H1 (cell line): ENCODE measurements around the gene CISD1. TPM values are rescaled to one million over a fixed set of nuclear protein-coding genes. Genes with fewer than 3 reads are reported as not detected.

Experiments
- CTCF ChIA-PET: fragments of 300-600 bp; sonication (Branson Sonifier 250); formaldehyde crosslinking; loops from one replicate; lab custom pipeline; 2021; ENCODE audit not compliant: partially characterized antibody; lab: Charles Lee
- POLR2A ChIA-PET: fragments of 300-600 bp; sonication (Branson Sonifier 250); formaldehyde crosslinking; loops from one replicate; lab custom pipeline; 2021; ENCODE audit warnings: inconsistent platforms; ENCODE audit not compliant: partially characterized antibody; lab: Charles Lee
- DNase-seq, 2 experiments: peaks; one replicate each; pipeline versions ENCODE4 v3.0.0 to v3.0.0-alpha.2; 2010 to 2022; ENCODE audit warnings: low spot score in 2 of 2, low read depth in 1 of 2, mixed read lengths in 1 of 2
- FAIRE-seq: peaks from 2 replicates; lab custom pipeline; 2011; peaks lifted over from hg19 to GRCh38; lab: Jason Lieb, UNC
- H2AFZ ChIP-seq: 2 replicates; pipeline ENCODE4 v1.8.1; 2012; ENCODE audit warnings: low read length, inconsistent platforms
- H2AK5ac ChIP-seq: 2 replicates; pipeline ENCODE4 v1.6.1; 2013; ENCODE audit warnings: low read depth, low read length
- H2BK120ac ChIP-seq: replicated peaks from 2 replicates; pipeline ENCODE3; 2013; ENCODE audit warnings: low read depth, low read length, inconsistent platforms
- H2BK12ac ChIP-seq: 2 replicates; pipeline ENCODE4 v1.6.1; 2013; ENCODE audit warnings: low read depth, low read length
- H2BK15ac ChIP-seq: 2 replicates; pipeline ENCODE4 v1.6.1; 2013; ENCODE audit warnings: low read length
- H2BK20ac ChIP-seq: 2 replicates; pipeline ENCODE4 v1.6.1; 2013; ENCODE audit warnings: low read length
- H2BK5ac ChIP-seq: 2 replicates; pipeline ENCODE4 v1.6.1; 2013; ENCODE audit warnings: low read depth, low read length
- H3K14ac ChIP-seq: 2 replicates; pipeline ENCODE4 v1.6.1; 2013; ENCODE audit warnings: inconsistent platforms; ENCODE audit not compliant: insufficient read length
- H3K18ac ChIP-seq: 2 replicates; pipeline ENCODE4 v1.6.1; 2013; ENCODE audit warnings: low read length; ENCODE audit errors: extremely low read depth
- H3K23ac ChIP-seq: 2 replicates; pipeline ENCODE4 v1.6.1; 2013; ENCODE audit warnings: inconsistent platforms; ENCODE audit not compliant: insufficient read length
- H3K23me2 ChIP-seq: 2 replicates; pipeline ENCODE4 v1.6.1; 2013; ENCODE audit warnings: low read depth, low read length
- H3K27ac ChIP-seq: 2 replicates; pipeline ENCODE4 v1.6.1; 2011; ENCODE audit warnings: low read depth, low read length, inconsistent platforms
- H3K27me3 ChIP-seq, 4 experiments: replicated peaks in 1 of 4; 1 replicate in 1 of 4; 2 replicates in 3 of 4; pipeline versions ENCODE4 v1.6.1 to v1.8.1; 2011 to 2013; ENCODE audit warnings: low read length in 3 of 4, mild to moderate bottlenecking in 3 of 4, inconsistent platforms in 2 of 4, mixed read lengths in 2 of 4, moderate library complexity in 1 of 4; ENCODE audit not compliant: control insufficient read depth in 3 of 4, insufficient read depth in 3 of 4; ENCODE audit errors: extremely low read depth in 1 of 4
- H3K36me3 ChIP-seq, 4 experiments: 2 replicates each; pipeline versions ENCODE4 v1.6.1 to v1.8.1; 2011 to 2013; ENCODE audit warnings: mild to moderate bottlenecking in 4 of 4, low read length in 3 of 4, moderate library complexity in 2 of 4, control low read depth in 1 of 4, inconsistent platforms in 1 of 4; ENCODE audit not compliant: insufficient read depth in 4 of 4, control insufficient read depth in 2 of 4
- H3K4ac ChIP-seq: replicated peaks from 2 replicates; pipeline ENCODE3; 2013; ENCODE audit warnings: low read length, low read depth, mixed read lengths, inconsistent platforms; ENCODE audit not compliant: insufficient read length
- H3K4me1 ChIP-seq, 4 experiments: replicated peaks in 1 of 4; 1 replicate in 1 of 4; 2 replicates in 3 of 4; pipeline versions ENCODE4 v1.6.1 to v1.8.1; 2011 to 2013; ENCODE audit warnings: low read length in 3 of 4, inconsistent platforms in 2 of 4, mixed read lengths in 1 of 4; ENCODE audit not compliant: insufficient read depth in 4 of 4, control insufficient read depth in 3 of 4
- H3K4me2 ChIP-seq, 2 experiments: 2 replicates each; pipeline versions ENCODE4 v1.6.1 to v1.8.1; 2011 to 2013; ENCODE audit warnings: low read depth in 2 of 2, low read length in 2 of 2, control low read depth in 1 of 2, inconsistent platforms in 1 of 2, mild to moderate bottlenecking in 1 of 2; ENCODE audit not compliant: insufficient read depth in 1 of 2
- H3K4me3 ChIP-seq, 4 experiments: fragments of 200-600, 300-600 bp in 1 of 4; sonication (generic), shearing (Covaris generic), sonication (Bioruptor Twin) in 1 of 4; 2 replicates each; pipeline versions ENCODE4 v1.5.1 to v1.8.1; 2011 to 2016; ENCODE audit warnings: low read length in 4 of 4, low read depth in 3 of 4, control low read depth in 2 of 4, inconsistent platforms in 2 of 4, mild to moderate bottlenecking in 2 of 4, mixed read lengths in 1 of 4, moderate library complexity in 1 of 4; ENCODE audit not compliant: insufficient read depth in 2 of 4; ENCODE audit errors: extremely low read depth in 1 of 4
- H3K56ac ChIP-seq: replicated peaks from 2 replicates; pipeline ENCODE3; 2013; ENCODE audit warnings: low read depth, mild to moderate bottlenecking, mixed read lengths, low read length, inconsistent platforms; ENCODE audit not compliant: insufficient read length
- H3K79me1 ChIP-seq: 2 replicates; pipeline ENCODE4 v1.6.1; 2013; ENCODE audit warnings: low read depth, low read length, control low read depth
- H3K79me2 ChIP-seq, 2 experiments: 2 replicates each; pipeline versions ENCODE4 v1.6.1 to v1.8.1; 2012 to 2013; ENCODE audit warnings: low read length in 2 of 2, mild to moderate bottlenecking in 2 of 2, inconsistent platforms in 1 of 2; ENCODE audit not compliant: insufficient read depth in 2 of 2, control insufficient read depth in 1 of 2
- H3K9ac ChIP-seq, 4 experiments: replicated peaks in 1 of 4; 1 replicate in 1 of 4; 2 replicates in 3 of 4; pipeline versions ENCODE4 v1.6.1 to v1.8.1; 2011 to 2013; ENCODE audit warnings: low read depth in 3 of 4, low read length in 3 of 4, control low read depth in 2 of 4, mild to moderate bottlenecking in 2 of 4, moderate library complexity in 2 of 4, inconsistent platforms in 1 of 4; ENCODE audit errors: extremely low read depth in 1 of 4
- H3K9me3 ChIP-seq, 2 experiments: 2 replicates each; pipeline versions ENCODE4 v1.6.1 to v1.8.1; 2012 to 2013; ENCODE audit warnings: mild to moderate bottlenecking in 2 of 2, moderate library complexity in 2 of 2, control low read depth in 1 of 2, inconsistent platforms in 1 of 2, low read depth in 1 of 2, low read length in 1 of 2, mixed read lengths in 1 of 2; ENCODE audit not compliant: insufficient read depth in 2 of 2
- H4K20me1 ChIP-seq, 2 experiments: replicated peaks in 1 of 2; 2 replicates each; pipeline versions ENCODE3 to v1.8.1; 2011 to 2013; ENCODE audit warnings: inconsistent platforms in 2 of 2, low read length in 2 of 2, mild to moderate bottlenecking in 1 of 2; ENCODE audit not compliant: insufficient read depth in 2 of 2, control insufficient read depth in 1 of 2
- H4K5ac ChIP-seq: 2 replicates; pipeline ENCODE4 v1.6.1; 2013; ENCODE audit warnings: low read length, low read depth, mixed read lengths, inconsistent platforms; ENCODE audit not compliant: insufficient read length
- H4K8ac ChIP-seq: 2 replicates; pipeline ENCODE4 v1.8.0; 2013; ENCODE audit warnings: mild to moderate bottlenecking, moderate library complexity, low read length, inconsistent platforms; ENCODE audit not compliant: insufficient read depth; ENCODE audit errors: extremely low read depth
- H4K91ac ChIP-seq: replicated peaks from 2 replicates; pipeline ENCODE3; 2013; ENCODE audit warnings: low read length, mixed read lengths, inconsistent platforms; ENCODE audit not compliant: insufficient read length
- PHF8 ChIP-seq: fragments of 200-600 bp; sonication (generic); conservative IDR thresholded peaks from 2 replicates; pipeline ENCODE4 v1.7.1; 2012; ENCODE audit warnings: low read depth, mild to moderate bottlenecking, inconsistent platforms, low read length, moderate library complexity
- SUZ12 ChIP-seq: fragments of 200-600 bp; sonication (generic); IDR thresholded peaks from 2 replicates; pipeline ENCODE4 v1.6.1; 2012; ENCODE audit warnings: mild to moderate bottlenecking, inconsistent platforms, low read length, moderate library complexity, mixed read lengths
- WGBS, 2 experiments: shearing (Covaris generic) in 1 of 2; methylation state at CpG; one replicate each; pipeline versions ENCODE4 v1.1.6 to v1.1.7; 2013 to 2015; ENCODE audit warnings: low lambda C conversion rate in 2 of 2, mixed read lengths in 2 of 2, inconsistent platforms in 1 of 2, low coverage in 1 of 2, missing lambda C conversion rate in 1 of 2; ENCODE audit not compliant: insufficient replicate concordance in 2 of 2, insufficient coverage in 1 of 2, insufficient read length in 1 of 2; ENCODE audit errors: extremely low coverage in 1 of 2, missing lambda C conversion rate in 1 of 2; 5-methylcytosine and 5-hydroxymethylcytosine counted together
- polyA plus RNA-seq, 7 experiments: library from polyadenylated mRNA; depleted of rRNA in 3 of 7; stranded (reverse) in 5 of 7; unstranded in 2 of 7; fragments of >200 nt in 5 of 7; fragments of 200-250 nt in 2 of 7; gene quantifications; 1 replicate in 5 of 7; 2 replicates in 1 of 7; 4 replicates in 1 of 7; pipeline versions ENCODE4 v1.2.1 to v1.2.3, GENCODE V29; 2011 to 2013; ENCODE audit warnings: missing spikeins in 2 of 7, mixed read lengths in 2 of 7
- total RNA-seq: library from RNA; stranded (reverse); fragmentation: NEBNext Ultra II Directional; extraction: Animal tissue kit (Norgen Biotek cat#: 25700); gene quantifications from 2 replicates; pipeline ENCODE4 v1.2.1, GENCODE V29; 2021

CISD1 gene
- total and polyA plus RNA-seq, 2 of the 8 experiments (the other 6 are each of a cell fraction or from before 2014, with no cell fraction given), result 22.6 to 43.2 TPM

- no peak overlapping the region for H2BK12ac ChIP-seq
- no peak overlapping the region for H3K4me2 ChIP-seq
- no peak overlapping the region for H4K5ac ChIP-seq
- no peak overlapping the region for H3K18ac ChIP-seq
- H2BK15ac ChIP-seq, result no peak overlapping the region
- peaks cover 0 to 7% (median 4%) of the 10 kb centered on the region in 4 experiments; a peak in 2 of 7 replicates for H3K4me1 ChIP-seq
- H3K4me3 ChIP-seq, result no peak overlapping the region
- H3K9ac ChIP-seq, result no peak overlapping the region
- H3K14ac ChIP-seq, result no peak overlapping the region
- no peak overlapping the region for H4K8ac ChIP-seq
- no peak overlapping the region for H2AK5ac ChIP-seq
- H3K4ac ChIP-seq, result no peak overlapping the region
- peaks cover 5 to 20% of the 10 kb centered on the region in 2 experiments; a peak in 1 of 4 replicates for H3K9me3 ChIP-seq
- no peak overlapping the region for H3K23ac ChIP-seq
- POLR2A ChIA-PET, result interaction anchor here (0.7 to 1.3 kb wide), 2 partner anchors 10 to 51 kb away, joined by 3 to 5 read pairs; no protein-coding TSS in a partner anchor
- TF ChIP-seq PHF8 (no peak), SUZ12 (no peak)
- H3K27ac ChIP-seq, result no peak overlapping the region
- H4K91ac ChIP-seq, result no peak overlapping the region
- H3K36me3 ChIP-seq, result peaks cover 0 to 5% (median 0%) of the 10 kb centered on the region in 4 experiments; a peak in 1 of 8 replicates
- no peaks in the 10 kb centered on the region for H4K20me1 ChIP-seq
- no peaks in the 10 kb centered on the region for H3K23me2 ChIP-seq
- H2AFZ ChIP-seq, result no peak overlapping the region
- no peak overlapping the region for H2BK5ac ChIP-seq
- peaks cover 0 to 8% of the 10 kb centered on the region in 2 experiments; a peak in 2 of 4 replicates for H3K79me2 ChIP-seq
- CTCF ChIA-PET, result interaction anchor here (1.1 kb wide), 1 partner anchor 89 kb away, joined by 3 read pairs; no protein-coding TSS in a partner anchor
- H3K79me1 ChIP-seq, result no peaks in the 10 kb centered on the region
- H3K27me3 ChIP-seq, result no peaks in the 10 kb centered on the region
- 79% methylated on average over 4 of the region's 4 CpGs; no CpG with 5 or more reads in 1 of the 2 experiments for WGBS, 2 experiments
- DNase-seq (no peak), FAIRE-seq (no peak)
- H3K56ac ChIP-seq, result no peak overlapping the region
- H2BK20ac ChIP-seq, result no peak overlapping the region
- no peak overlapping the region for H2BK120ac ChIP-seq
Measured at GRCh38 chr10:58240531-58240930, 28.4 kb upstream of the CISD1 start.
